ENCODE measurements around the gene SDF4. TPM values are rescaled to one million over a fixed set of nuclear protein-coding genes. Genes with fewer than 3 reads are reported as not detected.

Gene SDF4
- total and polyA plus RNA-seq, 2 of the 13 experiments (the other 11 are each of a cell fraction or from before 2014, with no cell fraction given): 80.8 to 107 TPM

DNA sequence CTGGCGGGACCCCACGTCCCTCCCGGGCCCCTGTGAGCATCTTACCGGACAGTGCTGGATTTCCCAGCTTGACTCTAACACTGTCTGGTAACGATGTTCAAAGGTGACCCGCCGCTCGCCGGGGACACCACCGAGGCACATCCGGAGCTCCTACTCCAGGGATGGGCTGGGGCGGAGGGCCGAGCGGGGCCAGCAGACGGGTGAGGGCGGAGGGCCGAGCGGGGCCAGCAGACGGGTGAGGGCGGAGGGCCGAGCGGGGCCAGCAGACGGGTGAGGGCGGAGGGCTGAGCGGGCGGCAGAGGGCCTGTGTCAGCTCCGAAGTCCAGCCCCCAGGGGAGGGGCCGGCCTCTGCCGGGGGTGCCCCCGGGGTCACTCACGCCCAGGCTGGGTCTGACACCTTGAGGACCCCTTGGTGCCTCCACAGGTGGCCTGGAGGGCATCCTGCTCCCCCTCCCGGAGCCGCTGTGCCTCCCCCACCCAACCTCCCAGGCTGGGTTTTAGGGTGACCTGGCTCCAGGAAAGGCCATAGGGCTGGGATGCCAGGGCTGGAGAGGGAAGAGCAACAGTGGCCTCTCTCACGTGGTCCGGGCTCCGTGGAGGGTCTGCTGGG lies 63.9 kb downstream of the SDF4 start (continued):
- no peak for TF ChIP-seq ZNF607 (CRISPR knock-in tag; IDR thresholded peaks at IDR 0.05; ENCODE audit: borderline replicate concordance)
- TF ChIP-seq, protein P1, sequence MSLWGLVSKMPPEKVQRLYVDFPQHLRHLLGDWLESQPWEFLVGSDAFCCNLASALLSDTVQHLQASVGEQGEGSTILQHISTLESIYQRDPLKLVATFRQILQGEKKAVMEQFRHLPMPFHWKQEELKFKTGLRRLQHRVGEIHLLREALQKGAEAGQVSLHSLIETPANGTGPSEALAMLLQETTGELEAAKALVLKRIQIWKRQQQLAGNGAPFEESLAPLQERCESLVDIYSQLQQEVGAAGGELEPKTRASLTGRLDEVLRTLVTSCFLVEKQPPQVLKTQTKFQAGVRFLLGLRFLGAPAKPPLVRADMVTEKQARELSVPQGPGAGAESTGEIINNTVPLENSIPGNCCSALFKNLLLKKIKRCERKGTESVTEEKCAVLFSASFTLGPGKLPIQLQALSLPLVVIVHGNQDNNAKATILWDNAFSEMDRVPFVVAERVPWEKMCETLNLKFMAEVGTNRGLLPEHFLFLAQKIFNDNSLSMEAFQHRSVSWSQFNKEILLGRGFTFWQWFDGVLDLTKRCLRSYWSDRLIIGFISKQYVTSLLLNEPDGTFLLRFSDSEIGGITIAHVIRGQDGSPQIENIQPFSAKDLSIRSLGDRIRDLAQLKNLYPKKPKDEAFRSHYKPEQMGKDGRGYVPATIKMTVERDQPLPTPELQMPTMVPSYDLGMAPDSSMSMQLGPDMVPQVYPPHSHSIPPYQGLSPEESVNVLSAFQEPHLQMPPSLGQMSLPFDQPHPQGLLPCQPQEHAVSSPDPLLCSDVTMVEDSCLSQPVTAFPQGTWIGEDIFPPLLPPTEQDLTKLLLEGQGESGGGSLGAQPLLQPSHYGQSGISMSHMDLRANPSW (CRISPR knock-in tag; IDR thresholded peaks at IDR 0.05; ENCODE audit: borderline replicate concordance): no peak
- TF ChIP-seq GPN1 (CRISPR knock-in tag; IDR thresholded peaks at IDR 0.05; ENCODE audit: borderline replicate concordance): no peak
- TF ChIP-seq IRX3 (CRISPR knock-in tag; IDR thresholded peaks at IDR 0.05; ENCODE audit: borderline replicate concordance, low read depth): no peak
- TF ChIP-seq KAT2B (IDR thresholded peaks at IDR 0.05; ENCODE audit: borderline replicate concordance, low read depth, low read length): no peak
- TF ChIP-seq, protein P2, sequence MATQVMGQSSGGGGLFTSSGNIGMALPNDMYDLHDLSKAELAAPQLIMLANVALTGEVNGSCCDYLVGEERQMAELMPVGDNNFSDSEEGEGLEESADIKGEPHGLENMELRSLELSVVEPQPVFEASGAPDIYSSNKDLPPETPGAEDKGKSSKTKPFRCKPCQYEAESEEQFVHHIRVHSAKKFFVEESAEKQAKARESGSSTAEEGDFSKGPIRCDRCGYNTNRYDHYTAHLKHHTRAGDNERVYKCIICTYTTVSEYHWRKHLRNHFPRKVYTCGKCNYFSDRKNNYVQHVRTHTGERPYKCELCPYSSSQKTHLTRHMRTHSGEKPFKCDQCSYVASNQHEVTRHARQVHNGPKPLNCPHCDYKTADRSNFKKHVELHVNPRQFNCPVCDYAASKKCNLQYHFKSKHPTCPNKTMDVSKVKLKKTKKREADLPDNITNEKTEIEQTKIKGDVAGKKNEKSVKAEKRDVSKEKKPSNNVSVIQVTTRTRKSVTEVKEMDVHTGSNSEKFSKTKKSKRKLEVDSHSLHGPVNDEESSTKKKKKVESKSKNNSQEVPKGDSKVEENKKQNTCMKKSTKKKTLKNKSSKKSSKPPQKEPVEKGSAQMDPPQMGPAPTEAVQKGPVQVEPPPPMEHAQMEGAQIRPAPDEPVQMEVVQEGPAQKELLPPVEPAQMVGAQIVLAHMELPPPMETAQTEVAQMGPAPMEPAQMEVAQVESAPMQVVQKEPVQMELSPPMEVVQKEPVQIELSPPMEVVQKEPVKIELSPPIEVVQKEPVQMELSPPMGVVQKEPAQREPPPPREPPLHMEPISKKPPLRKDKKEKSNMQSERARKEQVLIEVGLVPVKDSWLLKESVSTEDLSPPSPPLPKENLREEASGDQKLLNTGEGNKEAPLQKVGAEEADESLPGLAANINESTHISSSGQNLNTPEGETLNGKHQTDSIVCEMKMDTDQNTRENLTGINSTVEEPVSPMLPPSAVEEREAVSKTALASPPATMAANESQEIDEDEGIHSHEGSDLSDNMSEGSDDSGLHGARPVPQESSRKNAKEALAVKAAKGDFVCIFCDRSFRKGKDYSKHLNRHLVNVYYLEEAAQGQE (IDR thresholded peaks at IDR 0.05; ENCODE audit: borderline replicate concordance in 1 of 2, low read depth in 1 of 2, low read length in 2 of 2): no peak
- no peak for TF ChIP-seq TOPORS (CRISPR knock-in tag; IDR thresholded peaks at IDR 0.05)
- TF ChIP-seq, protein P3, sequence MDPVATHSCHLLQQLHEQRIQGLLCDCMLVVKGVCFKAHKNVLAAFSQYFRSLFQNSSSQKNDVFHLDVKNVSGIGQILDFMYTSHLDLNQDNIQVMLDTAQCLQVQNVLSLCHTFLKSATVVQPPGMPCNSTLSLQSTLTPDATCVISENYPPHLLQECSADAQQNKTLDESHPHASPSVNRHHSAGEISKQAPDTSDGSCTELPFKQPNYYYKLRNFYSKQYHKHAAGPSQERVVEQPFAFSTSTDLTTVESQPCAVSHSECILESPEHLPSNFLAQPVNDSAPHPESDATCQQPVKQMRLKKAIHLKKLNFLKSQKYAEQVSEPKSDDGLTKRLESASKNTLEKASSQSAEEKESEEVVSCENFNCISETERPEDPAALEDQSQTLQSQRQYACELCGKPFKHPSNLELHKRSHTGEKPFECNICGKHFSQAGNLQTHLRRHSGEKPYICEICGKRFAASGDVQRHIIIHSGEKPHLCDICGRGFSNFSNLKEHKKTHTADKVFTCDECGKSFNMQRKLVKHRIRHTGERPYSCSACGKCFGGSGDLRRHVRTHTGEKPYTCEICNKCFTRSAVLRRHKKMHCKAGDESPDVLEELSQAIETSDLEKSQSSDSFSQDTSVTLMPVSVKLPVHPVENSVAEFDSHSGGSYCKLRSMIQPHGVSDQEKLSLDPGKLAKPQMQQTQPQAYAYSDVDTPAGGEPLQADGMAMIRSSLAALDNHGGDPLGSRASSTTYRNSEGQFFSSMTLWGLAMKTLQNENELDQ (CRISPR knock-in tag; IDR thresholded peaks at IDR 0.05; ENCODE audit: borderline replicate concordance): no peak
- no peak for TF ChIP-seq JDP2 (CRISPR knock-in tag; IDR thresholded peaks at IDR 0.05; ENCODE audit: borderline replicate concordance)
- TF ChIP-seq, protein P4, sequence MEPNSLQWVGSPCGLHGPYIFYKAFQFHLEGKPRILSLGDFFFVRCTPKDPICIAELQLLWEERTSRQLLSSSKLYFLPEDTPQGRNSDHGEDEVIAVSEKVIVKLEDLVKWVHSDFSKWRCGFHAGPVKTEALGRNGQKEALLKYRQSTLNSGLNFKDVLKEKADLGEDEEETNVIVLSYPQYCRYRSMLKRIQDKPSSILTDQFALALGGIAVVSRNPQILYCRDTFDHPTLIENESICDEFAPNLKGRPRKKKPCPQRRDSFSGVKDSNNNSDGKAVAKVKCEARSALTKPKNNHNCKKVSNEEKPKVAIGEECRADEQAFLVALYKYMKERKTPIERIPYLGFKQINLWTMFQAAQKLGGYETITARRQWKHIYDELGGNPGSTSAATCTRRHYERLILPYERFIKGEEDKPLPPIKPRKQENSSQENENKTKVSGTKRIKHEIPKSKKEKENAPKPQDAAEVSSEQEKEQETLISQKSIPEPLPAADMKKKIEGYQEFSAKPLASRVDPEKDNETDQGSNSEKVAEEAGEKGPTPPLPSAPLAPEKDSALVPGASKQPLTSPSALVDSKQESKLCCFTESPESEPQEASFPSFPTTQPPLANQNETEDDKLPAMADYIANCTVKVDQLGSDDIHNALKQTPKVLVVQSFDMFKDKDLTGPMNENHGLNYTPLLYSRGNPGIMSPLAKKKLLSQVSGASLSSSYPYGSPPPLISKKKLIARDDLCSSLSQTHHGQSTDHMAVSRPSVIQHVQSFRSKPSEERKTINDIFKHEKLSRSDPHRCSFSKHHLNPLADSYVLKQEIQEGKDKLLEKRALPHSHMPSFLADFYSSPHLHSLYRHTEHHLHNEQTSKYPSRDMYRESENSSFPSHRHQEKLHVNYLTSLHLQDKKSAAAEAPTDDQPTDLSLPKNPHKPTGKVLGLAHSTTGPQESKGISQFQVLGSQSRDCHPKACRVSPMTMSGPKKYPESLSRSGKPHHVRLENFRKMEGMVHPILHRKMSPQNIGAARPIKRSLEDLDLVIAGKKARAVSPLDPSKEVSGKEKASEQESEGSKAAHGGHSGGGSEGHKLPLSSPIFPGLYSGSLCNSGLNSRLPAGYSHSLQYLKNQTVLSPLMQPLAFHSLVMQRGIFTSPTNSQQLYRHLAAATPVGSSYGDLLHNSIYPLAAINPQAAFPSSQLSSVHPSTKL (CRISPR knock-in tag; IDR thresholded peaks at IDR 0.05): no peak
- TF ChIP-seq, protein P5, sequence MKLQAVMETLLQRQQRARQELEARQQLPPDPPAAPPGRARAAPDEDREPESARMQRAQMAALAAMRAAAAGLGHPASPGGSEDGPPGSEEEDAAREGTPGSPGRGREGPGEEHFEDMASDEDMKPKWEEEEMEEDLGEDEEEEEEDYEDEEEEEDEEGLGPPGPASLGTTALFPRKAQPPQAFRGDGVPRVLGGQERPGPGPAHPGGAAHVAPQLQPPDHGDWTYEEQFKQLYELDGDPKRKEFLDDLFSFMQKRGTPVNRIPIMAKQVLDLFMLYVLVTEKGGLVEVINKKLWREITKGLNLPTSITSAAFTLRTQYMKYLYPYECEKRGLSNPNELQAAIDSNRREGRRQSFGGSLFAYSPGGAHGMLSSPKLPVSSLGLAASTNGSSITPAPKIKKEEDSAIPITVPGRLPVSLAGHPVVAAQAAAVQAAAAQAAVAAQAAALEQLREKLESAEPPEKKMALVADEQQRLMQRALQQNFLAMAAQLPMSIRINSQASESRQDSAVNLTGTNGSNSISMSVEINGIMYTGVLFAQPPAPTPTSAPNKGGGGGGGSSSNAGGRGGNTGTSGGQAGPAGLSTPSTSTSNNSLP (IDR thresholded peaks at IDR 0.05; ENCODE audit: low read depth, low read length): no peak
- 0 out of 2 replicates have a peak, but pooled peaks have one; percentile 17 for TF ChIP-seq SP5 (CRISPR knock-in tag; IDR thresholded peaks at IDR 0.05; ENCODE audit: borderline replicate concordance, low read depth)
- no peak for TF ChIP-seq NAIF1 (CRISPR knock-in tag; IDR thresholded peaks at IDR 0.05; ENCODE audit: borderline replicate concordance)
- TF ChIP-seq GTF2F1 (IDR thresholded peaks at IDR 0.05; ENCODE audit: low read length): no peak
